ENCODE results near the gene PKHD1. TPM values are rescaled to one million over a fixed set of nuclear protein-coding genes. Genes with fewer than 3 reads are reported as not detected.

The PKHD1 gene
- total and polyA plus RNA-seq, 4 experiments from 2014 or later, result not detected

DNA sequence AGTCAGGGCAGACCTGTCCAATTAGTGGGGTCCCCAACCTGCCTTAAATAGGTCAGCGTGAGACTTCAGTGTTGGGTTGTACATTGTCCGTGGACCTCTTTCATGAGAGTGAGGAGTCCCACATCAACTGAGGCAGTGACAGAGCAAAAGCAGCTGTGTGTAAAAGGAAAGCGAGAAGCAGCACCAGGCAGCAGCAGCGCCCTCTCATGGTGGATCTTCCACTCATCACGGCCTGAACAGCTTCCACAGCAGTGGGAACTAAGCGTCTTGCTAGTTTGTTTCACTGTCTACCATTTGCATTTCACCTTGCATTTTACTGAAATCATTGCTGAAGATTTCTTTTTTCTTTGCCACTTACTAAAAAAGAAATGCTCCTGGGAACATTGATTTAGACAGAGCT, 333.8 kb downstream of the PKHD1 start:
- no peaks in the 10 kb centered on the region for H3K4me1 ChIP-seq (ENCODE audit: insufficient read depth, low read length)
- H3K36me3 Mint-ChIP-seq, result no peaks in the 10 kb centered on the region
- no peaks in the 10 kb centered on the region for H3K27me3 ChIP-seq (ENCODE audit: insufficient read depth, low read length)
- H3K4me3 Mint-ChIP-seq, result no peak overlapping the region
- ChIA-PET CTCF (ENCODE audit: partially characterized antibody) (no interaction called here), POLR2A (ENCODE audit: partially characterized antibody) (no interaction called here)
- H3K4me3 ChIP-seq (ENCODE audit: low read length in 2 of 2), result no peak overlapping the region
- intact Hi-C loops (cut with micrococcal nuclease), result no loop called here
- H3K9me3 ChIP-seq (ENCODE audit: control insufficient read depth in 1 of 2, low read length in 2 of 2), result no peaks in the 10 kb centered on the region
- no peak overlapping the region for H3K27ac ChIP-seq (ENCODE audit: low read depth, low read length)
- no peak overlapping the region for H3K27ac Mint-ChIP-seq
- H3K27me3 Mint-ChIP-seq, result no peaks in the 10 kb centered on the region
- H3K9me3 Mint-ChIP-seq, result peaks cover 0 to 3% (median 0%) of the 10 kb centered on the region in 8 donors
- DNase-seq, result no peak
- no peaks in the 10 kb centered on the region for H3K36me3 ChIP-seq (ENCODE audit: insufficient read depth, low read length)
- no peaks in the 10 kb centered on the region for H3K4me1 Mint-ChIP-seq

DNA sequence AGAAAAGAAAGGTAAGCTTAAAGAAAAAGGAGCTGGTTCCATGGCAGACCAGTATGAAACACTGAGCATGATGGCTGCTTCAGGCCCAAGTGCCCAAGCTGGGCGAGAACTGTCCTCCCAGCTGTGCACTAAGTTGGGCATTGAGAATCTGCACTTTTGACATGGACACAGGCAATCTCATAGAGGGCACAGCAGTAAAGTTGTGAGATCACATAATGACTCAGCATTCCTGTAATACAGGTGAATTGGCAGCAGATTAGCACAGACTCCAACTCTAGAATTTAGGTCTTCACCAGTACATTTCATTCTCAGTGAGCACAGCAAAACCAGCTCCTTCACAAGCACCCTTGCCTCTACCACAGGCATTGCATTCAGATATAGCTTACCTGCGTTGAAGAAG, 343.4 kb downstream of the PKHD1 start:
- no peaks in the 10 kb centered on the region for H3K27me3 ChIP-seq (ENCODE audit: insufficient read depth, low read length)
- no peaks in the 10 kb centered on the region for H3K9me3 ChIP-seq (ENCODE audit: control insufficient read depth in 1 of 2, low read length in 2 of 2)
- intact Hi-C loops (cut with micrococcal nuclease), result no loop called here
- H3K27ac ChIP-seq (ENCODE audit: low read depth, low read length), result no peak overlapping the region
- Mint-ChIP-seq H3K4me3 (no peak overlapping the region), H3K27ac (no peak overlapping the region), H3K4me1 (no peaks in the 10 kb centered on the region), H3K27me3 (no peaks in the 10 kb centered on the region), H3K36me3 (no peaks in the 10 kb centered on the region), H3K9me3 (peaks cover 0 to 4% (median 0%) of the 10 kb centered on the region in 8 donors)
- H3K4me1 ChIP-seq (ENCODE audit: insufficient read depth, low read length), result no peaks in the 10 kb centered on the region
- no peak for DNase-seq
- H3K36me3 ChIP-seq (ENCODE audit: insufficient read depth, low read length), result no peaks in the 10 kb centered on the region
- H3K4me3 ChIP-seq (ENCODE audit: low read length in 2 of 2), result no peak overlapping the region
- ChIA-PET CTCF (ENCODE audit: partially characterized antibody) (no interaction called here), POLR2A (ENCODE audit: partially characterized antibody) (no interaction called here)

- H3K4me1 ChIP-seq (ENCODE audit: insufficient read depth, low read length), result no peaks in the 10 kb centered on the region
- intact Hi-C loops (cut with micrococcal nuclease), result no loop called here
- no peaks in the 10 kb centered on the region for H3K36me3 ChIP-seq (ENCODE audit: insufficient read depth, low read length)
- Mint-ChIP-seq H3K9me3 (peaks cover 0 to 5% (median 0%) of the 10 kb centered on the region in 8 donors), H3K27me3 (no peaks in the 10 kb centered on the region), H3K4me1 (no peaks in the 10 kb centered on the region), H3K4me3 (no peak overlapping the region), H3K36me3 (no peaks in the 10 kb centered on the region), H3K27ac (no peak overlapping the region)
- no peak overlapping the region for H3K27ac ChIP-seq (ENCODE audit: low read depth, low read length)
- no peaks in the 10 kb centered on the region for H3K27me3 ChIP-seq (ENCODE audit: insufficient read depth, low read length)
- no peaks in the 10 kb centered on the region for H3K9me3 ChIP-seq (ENCODE audit: control insufficient read depth in 1 of 2, low read length in 2 of 2)
- no peak for DNase-seq
- ChIA-PET CTCF (ENCODE audit: partially characterized antibody) (no interaction called here), POLR2A (ENCODE audit: partially characterized antibody) (no interaction called here)
- H3K4me3 ChIP-seq (ENCODE audit: low read length in 2 of 2), result no peak overlapping the region
These were observed 346.8 kb downstream of the PKHD1 start for GRCh38 chr6:51740658-51741057.

DNA sequence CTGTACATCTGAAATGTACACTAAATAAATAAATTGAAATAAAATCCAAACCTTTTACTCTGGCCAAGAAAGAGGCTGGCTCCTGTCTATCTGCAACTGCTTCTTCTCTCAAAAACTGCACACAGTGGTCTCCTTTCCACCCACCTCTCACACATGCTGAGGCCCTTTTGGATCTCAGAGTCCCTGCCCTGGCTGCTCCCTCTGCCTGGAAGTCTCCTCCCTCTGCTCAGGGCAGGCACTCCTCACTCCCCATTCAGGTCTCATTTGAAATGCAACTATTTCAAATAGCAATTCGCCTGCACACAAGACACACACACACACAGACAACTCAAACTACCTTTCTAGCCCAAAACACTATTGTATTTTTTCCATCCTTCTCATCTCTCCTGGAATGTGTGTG, 348.8 kb downstream of the PKHD1 start:
- intact Hi-C loops (cut with micrococcal nuclease), result no loop called here
- no peaks in the 10 kb centered on the region for H3K36me3 Mint-ChIP-seq

DNA sequence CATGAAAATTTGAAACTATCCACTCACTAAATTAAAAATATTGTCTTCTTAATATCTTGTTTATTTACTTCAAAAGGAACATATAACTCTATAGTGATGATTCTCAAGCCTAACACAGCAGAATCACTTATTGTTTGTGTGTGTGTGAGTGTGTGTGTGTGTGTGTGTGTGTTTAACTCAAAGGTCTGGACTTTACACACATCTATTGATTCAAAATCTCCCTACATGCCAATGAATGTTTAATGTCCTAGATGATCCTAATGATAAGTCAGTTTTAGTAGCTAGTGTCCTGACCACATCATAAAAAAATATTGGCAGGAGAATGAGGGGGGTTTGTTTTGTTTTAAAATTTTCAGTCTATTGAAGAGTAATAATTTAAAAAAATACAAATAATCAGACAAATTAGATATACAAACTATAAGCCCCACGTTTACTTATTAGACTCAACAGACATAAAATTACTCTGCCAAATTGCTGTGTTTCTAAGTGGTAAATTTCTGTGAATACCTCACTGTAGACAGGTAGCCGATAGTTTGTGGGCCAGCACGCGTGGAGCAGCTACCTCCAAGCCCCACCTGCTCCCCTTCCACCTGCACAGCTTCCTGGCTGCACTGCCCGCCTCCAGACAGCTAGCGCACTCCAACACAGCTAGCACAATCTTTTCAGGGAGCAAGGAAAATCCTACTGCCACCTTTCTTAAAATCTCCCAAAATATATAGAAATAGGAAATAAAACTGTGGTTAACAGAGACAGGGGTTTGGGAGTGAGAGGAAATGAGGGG, 349.6 kb downstream of the PKHD1 start:
- Histone ChIP-seq H3K36me3 (ENCODE audit: insufficient read depth, low read length) (no peaks in the 10 kb centered on the region), H3K9me3 (ENCODE audit: control insufficient read depth in 1 of 2, low read length in 2 of 2) (no peaks in the 10 kb centered on the region), H3K4me3 (ENCODE audit: low read length in 2 of 2) (no peak overlapping the region), H3K27ac (ENCODE audit: low read depth, low read length) (no peak overlapping the region), H3K27me3 (ENCODE audit: insufficient read depth, low read length) (no peaks in the 10 kb centered on the region), H3K4me1 (ENCODE audit: insufficient read depth, low read length) (no peaks in the 10 kb centered on the region)
- no peaks in the 10 kb centered on the region for H3K4me1 Mint-ChIP-seq
- no peaks in the 10 kb centered on the region for H3K27me3 Mint-ChIP-seq
- intact Hi-C loops (cut with micrococcal nuclease), result no loop called here
- ChIA-PET CTCF (ENCODE audit: partially characterized antibody) (no interaction called here), POLR2A (ENCODE audit: partially characterized antibody) (no interaction called here)
- no peak overlapping the region for H3K27ac Mint-ChIP-seq
- peaks cover 0 to 5% (median 2%) of the 10 kb centered on the region in 8 donors for H3K9me3 Mint-ChIP-seq
- no peaks in the 10 kb centered on the region for H3K36me3 Mint-ChIP-seq
- no peak overlapping the region for H3K4me3 Mint-ChIP-seq
- no peak for DNase-seq

More for the DNA sequence above, 348.8 kb downstream of the PKHD1 start:
- Mint-ChIP-seq H3K27ac (no peak overlapping the region), H3K4me3 (no peak overlapping the region), H3K27me3 (no peaks in the 10 kb centered on the region), H3K4me1 (no peaks in the 10 kb centered on the region), H3K9me3 (peaks cover 0 to 5% (median under 1%) of the 10 kb centered on the region in 8 donors)
- ChIA-PET CTCF (ENCODE audit: partially characterized antibody) (no interaction called here), POLR2A (ENCODE audit: partially characterized antibody) (no interaction called here)
- Histone ChIP-seq H3K27me3 (ENCODE audit: insufficient read depth, low read length) (no peaks in the 10 kb centered on the region), H3K36me3 (ENCODE audit: insufficient read depth, low read length) (no peaks in the 10 kb centered on the region), H3K4me1 (ENCODE audit: insufficient read depth, low read length) (no peaks in the 10 kb centered on the region), H3K9me3 (ENCODE audit: control insufficient read depth in 1 of 2, low read length in 2 of 2) (no peaks in the 10 kb centered on the region), H3K27ac (ENCODE audit: low read depth, low read length) (no peak overlapping the region), H3K4me3 (ENCODE audit: low read length in 2 of 2) (no peak overlapping the region)
- DNase-seq, result no peak

DNA sequence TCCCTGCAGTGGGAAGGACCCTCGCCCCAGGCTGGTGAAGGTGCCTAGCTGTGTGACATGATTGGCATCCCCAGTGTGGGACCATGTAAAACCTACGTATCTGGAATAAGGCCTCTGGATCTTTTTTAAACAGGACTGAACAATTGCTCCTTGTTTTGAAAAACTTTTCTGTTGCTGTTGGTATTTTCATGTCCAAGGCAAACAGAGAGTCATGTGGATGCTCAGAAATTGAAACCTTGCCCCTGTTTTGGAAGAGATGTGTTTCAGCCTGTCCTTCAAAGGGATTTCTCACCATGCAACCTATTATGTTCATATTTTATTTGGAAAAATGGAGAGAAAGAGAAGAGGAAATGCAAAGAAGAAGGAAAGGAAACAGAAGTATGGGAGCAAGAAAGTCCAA, 362.3 kb downstream of the PKHD1 start:
- Histone ChIP-seq H3K36me3 (ENCODE audit: insufficient read depth, low read length) (no peaks in the 10 kb centered on the region), H3K4me1 (ENCODE audit: insufficient read depth, low read length) (no peaks in the 10 kb centered on the region), H3K4me3 (ENCODE audit: low read length in 2 of 2) (no peak overlapping the region), H3K27ac (ENCODE audit: low read depth, low read length) (no peak overlapping the region), H3K9me3 (ENCODE audit: control insufficient read depth in 1 of 2, low read length in 2 of 2) (no peaks in the 10 kb centered on the region), H3K27me3 (ENCODE audit: insufficient read depth, low read length) (no peaks in the 10 kb centered on the region)
- intact Hi-C loops (cut with micrococcal nuclease), result no loop called here
- H3K27ac Mint-ChIP-seq, result no peak overlapping the region
- no peaks in the 10 kb centered on the region for H3K4me1 Mint-ChIP-seq
- H3K4me3 Mint-ChIP-seq, result no peak overlapping the region
- H3K36me3 Mint-ChIP-seq, result no peaks in the 10 kb centered on the region
- ChIA-PET CTCF (ENCODE audit: partially characterized antibody) (no interaction called here), POLR2A (ENCODE audit: partially characterized antibody) (no interaction called here)
- H3K9me3 Mint-ChIP-seq, result peaks cover 0 to 5% (median 3%) of the 10 kb centered on the region in 8 donors
- no peak for DNase-seq
- no peaks in the 10 kb centered on the region for H3K27me3 Mint-ChIP-seq

GRCh38 chr6:51720327-51720726, 367.1 kb downstream of the PKHD1 start:
- Mint-ChIP-seq H3K27me3 (no peaks in the 10 kb centered on the region), H3K9me3 (peaks cover 0 to 8% (median 3%) of the 10 kb centered on the region in 8 donors), H3K4me3 (no peak overlapping the region), H3K36me3 (no peaks in the 10 kb centered on the region), H3K27ac (no peak overlapping the region), H3K4me1 (no peaks in the 10 kb centered on the region)
- ChIA-PET POLR2A (ENCODE audit: partially characterized antibody) (no interaction called here), CTCF (ENCODE audit: partially characterized antibody) (no interaction called here)
- Histone ChIP-seq H3K4me1 (ENCODE audit: insufficient read depth, low read length) (no peaks in the 10 kb centered on the region), H3K4me3 (ENCODE audit: low read length in 2 of 2) (no peak overlapping the region), H3K36me3 (ENCODE audit: insufficient read depth, low read length) (no peaks in the 10 kb centered on the region), H3K27ac (ENCODE audit: low read depth, low read length) (no peak overlapping the region), H3K9me3 (ENCODE audit: control insufficient read depth in 1 of 2, low read length in 2 of 2) (no peaks in the 10 kb centered on the region), H3K27me3 (ENCODE audit: insufficient read depth, low read length) (no peaks in the 10 kb centered on the region)
- intact Hi-C loops (cut with micrococcal nuclease), result no loop called here
- no peak for DNase-seq
